ENCODE results near the gene RAB13.

GRCh38 chr1:153984123-153984894 lies 1.8 kb downstream of the RAB13 start:
- TF ChIP-seq SP4 (IDR thresholded peaks at IDR 0.05; ENCODE audit: low read length) (no peak), POLR2A (IDR thresholded peaks at IDR 0.05; ENCODE audit: control extremely low read depth in 1 of 2, low read depth in 2 of 2, low read length in 2 of 2) (no peak), CTCF (IDR thresholded peaks at IDR 0.05; ENCODE audit: control extremely low read depth in 1 of 3, insufficient read depth in 1 of 3, low read depth in 1 of 3, low read length in 3 of 3) (no peak), SP1 (IDR thresholded peaks at IDR 0.05; ENCODE audit: low read depth, low read length) (no peak), SIN3A (conservative IDR thresholded peaks at IDR 0.05 in 1 of 2, IDR thresholded peaks at IDR 0.05 in 1 of 2; ENCODE audit: low read depth in 1 of 2, low read length in 2 of 2) (no peak), TBP (IDR thresholded peaks at IDR 0.05; ENCODE audit: low read depth, low read length) (no peak), POLR2AphosphoS5 (IDR thresholded peaks at IDR 0.05; ENCODE audit: low read depth, low read length) (no peak)

Data from H1 (cell line).